Fibroblast of lung (primary cell): Measurements from ENCODE around the gene ATP8A2.

Experiments used
- EZH2 ChIP-seq: IDR thresholded peaks from 2 replicates; pipeline ENCODE4 v1.5.1; 2012; ENCODE audit warnings: low read length, control low read depth, mild to moderate bottlenecking; ENCODE audit errors: missing control alignments
- TF ChIP-seq, protein P1 (sequence below), 2 donors: IDR thresholded peaks in 1 of 2; conservative IDR thresholded peaks in 1 of 2; 1 replicate in 1 of 2; 2 replicates in 1 of 2; pipeline ENCODE4 v1.5.1; 2011 to 2012; ENCODE audit warnings: low read length in 2 of 2, control low read depth in 1 of 2, inconsistent platforms in 1 of 2, low read depth in 1 of 2, mild to moderate bottlenecking in 1 of 2

- TF ChIP-seq, protein P1, sequence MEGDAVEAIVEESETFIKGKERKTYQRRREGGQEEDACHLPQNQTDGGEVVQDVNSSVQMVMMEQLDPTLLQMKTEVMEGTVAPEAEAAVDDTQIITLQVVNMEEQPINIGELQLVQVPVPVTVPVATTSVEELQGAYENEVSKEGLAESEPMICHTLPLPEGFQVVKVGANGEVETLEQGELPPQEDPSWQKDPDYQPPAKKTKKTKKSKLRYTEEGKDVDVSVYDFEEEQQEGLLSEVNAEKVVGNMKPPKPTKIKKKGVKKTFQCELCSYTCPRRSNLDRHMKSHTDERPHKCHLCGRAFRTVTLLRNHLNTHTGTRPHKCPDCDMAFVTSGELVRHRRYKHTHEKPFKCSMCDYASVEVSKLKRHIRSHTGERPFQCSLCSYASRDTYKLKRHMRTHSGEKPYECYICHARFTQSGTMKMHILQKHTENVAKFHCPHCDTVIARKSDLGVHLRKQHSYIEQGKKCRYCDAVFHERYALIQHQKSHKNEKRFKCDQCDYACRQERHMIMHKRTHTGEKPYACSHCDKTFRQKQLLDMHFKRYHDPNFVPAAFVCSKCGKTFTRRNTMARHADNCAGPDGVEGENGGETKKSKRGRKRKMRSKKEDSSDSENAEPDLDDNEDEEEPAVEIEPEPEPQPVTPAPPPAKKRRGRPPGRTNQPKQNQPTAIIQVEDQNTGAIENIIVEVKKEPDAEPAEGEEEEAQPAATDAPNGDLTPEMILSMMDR (conservative IDR thresholded peaks at IDR 0.05 in 1 of 2, IDR thresholded peaks at IDR 0.05 in 1 of 2; ENCODE audit: low read depth in 1 of 2, low read length in 2 of 2) = no peak
- TF ChIP-seq EZH2 = no peak
Measured at GRCh38 chr13:25727250-25727649, 355.5 kb downstream of the ATP8A2 start.
